ENCODE measurements around the gene SEBOX.
A peak's percentile ranks its signal among the peaks of the same experiment; 100 is the strongest.

SEBOX gene

DNA sequence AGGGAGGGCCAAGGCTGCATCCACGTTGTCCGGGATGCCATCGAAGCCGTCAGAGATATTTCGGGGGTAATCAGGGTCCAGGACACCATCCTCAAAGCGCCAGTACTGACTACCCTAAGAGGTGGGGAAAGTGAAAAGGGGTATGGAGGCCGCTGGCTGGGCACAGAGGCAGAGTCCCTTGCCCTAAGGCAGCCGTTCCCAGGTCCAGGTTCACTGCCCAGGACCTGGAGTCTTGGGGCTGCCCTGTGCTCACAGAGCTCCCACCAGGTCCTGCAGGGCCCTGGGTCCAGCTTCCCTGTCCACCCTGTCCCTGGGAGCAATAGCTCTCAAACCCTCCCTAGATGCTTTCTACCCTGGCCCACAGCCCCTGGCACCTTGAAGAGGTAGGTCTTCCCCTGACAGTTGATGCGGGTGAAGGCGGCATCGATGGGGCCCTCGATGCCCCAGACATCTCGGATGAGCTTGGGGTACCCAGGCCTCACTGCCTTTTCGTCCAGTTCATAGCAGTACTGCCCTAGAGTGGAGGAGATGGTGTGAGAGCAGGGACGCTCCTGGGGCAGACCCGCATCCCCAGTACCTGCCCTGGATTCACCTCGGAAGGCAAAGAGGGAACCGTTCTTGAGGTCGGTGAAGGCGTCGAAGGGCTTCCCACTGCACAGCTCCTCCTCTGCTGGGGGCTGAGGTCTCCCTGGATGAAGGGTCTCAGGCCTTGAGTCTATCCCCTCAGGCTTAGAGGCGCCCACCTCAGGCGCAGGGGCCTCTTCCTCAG is 4.1 kb upstream of the SEBOX start:
- DNase-seq (ENCODE audit: low spot score) = no peak

DNA sequence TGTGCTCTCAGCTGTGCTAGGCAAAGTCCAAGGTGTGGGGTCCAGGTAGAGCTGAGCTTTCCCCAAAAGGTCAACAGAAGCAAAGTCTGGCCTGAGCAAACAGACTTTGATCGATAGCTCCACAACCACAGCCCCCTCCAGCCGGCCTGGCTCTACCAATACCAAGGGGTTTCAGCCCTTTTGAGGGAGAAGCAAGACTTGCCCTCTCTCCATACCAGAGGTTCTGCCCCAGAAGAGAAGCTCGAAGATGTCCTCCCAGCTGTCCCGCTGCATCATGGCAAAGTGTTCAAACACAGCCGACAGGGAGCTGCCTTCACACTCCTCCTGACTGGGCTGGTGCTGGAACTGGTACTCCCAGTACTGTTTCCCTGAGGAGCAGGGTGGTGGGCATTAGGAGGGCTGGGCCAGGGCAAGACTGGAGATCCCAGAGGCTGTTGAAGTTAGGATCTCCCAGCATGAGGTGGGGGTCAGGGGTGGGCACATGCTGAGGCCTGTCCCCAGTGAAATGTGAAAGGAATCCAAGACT is 3.4 kb upstream of the SEBOX start:
- DNase-seq (ENCODE audit: low spot score) = no peak

DNA sequence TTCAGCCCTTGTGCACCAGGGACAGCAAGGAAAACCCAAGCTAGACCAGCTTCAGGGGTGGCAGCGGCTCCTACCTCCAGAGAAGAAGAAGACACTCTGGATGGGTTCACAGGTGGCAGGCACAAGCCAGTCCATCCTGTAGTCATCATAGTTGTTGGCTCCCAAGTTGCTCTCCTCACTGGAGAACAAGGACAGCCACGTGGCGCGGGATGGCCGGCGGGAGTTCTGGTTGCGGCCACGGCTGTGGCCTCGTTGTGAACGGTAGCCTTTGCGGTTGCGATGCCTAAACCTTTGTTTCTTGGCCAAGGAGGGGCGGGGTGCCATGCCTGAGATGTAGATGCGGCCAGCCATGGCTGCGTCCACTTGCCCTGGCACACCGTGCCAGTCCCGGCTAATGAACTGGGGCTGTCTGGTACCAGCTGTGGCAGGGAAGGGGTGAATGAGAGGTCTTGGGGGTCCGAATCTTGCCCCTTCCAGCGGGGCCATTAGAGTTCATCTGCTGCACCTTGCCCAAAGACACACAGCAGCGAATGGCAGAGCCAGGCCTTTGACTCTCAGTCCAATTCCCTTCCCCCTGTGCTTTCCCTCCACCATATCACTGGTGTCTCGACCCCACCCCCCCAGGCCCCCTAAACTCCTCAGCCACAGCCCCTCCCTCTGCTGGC is 2.8 kb upstream of the SEBOX start:
- no peak for DNase-seq (ENCODE audit: low spot score)

DNA sequence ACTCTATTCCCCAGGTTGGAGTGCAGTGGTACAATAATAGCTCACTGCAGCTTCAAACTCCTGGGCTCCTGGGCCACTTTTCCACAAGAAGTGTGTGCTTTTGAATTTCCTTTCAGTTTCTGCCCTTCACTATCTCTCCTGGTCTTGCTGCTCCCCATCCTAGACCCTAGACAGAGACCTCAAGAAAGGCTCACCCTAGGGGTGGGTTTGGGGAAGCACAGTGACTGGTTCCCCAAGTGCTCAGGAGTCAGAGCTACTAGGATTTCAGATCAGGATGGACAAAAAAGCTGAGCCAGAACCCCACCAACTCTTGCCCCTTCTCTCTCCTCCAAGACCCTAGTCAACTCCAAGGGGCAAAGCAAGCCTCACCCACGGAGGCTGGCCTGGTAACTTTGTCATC is 1.6 kb upstream of the SEBOX start:
- DNase-seq (ENCODE audit: low spot score) = no peak

DNA sequence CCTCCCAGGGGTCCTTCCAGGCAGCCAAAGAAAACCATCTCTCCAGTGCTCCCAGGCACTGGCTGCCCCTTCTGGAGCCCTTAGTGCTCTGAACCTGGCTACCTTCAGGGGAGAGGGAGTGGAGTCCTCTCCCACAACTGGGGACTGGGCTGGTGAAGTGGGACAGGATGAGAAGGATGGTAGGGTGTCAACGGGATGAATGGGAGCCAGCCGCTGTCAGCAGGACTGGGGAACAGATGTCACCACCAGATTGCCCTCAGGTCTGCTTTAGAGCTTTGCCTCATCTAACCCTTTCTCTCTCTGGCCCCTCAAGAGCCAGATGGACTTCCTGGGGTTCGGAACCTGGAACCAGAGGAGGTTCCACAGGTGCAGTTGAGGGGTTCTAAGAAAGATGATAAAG is 488 bp upstream of the SEBOX start:
- no peak for DNase-seq (ENCODE audit: low spot score)

DNA sequence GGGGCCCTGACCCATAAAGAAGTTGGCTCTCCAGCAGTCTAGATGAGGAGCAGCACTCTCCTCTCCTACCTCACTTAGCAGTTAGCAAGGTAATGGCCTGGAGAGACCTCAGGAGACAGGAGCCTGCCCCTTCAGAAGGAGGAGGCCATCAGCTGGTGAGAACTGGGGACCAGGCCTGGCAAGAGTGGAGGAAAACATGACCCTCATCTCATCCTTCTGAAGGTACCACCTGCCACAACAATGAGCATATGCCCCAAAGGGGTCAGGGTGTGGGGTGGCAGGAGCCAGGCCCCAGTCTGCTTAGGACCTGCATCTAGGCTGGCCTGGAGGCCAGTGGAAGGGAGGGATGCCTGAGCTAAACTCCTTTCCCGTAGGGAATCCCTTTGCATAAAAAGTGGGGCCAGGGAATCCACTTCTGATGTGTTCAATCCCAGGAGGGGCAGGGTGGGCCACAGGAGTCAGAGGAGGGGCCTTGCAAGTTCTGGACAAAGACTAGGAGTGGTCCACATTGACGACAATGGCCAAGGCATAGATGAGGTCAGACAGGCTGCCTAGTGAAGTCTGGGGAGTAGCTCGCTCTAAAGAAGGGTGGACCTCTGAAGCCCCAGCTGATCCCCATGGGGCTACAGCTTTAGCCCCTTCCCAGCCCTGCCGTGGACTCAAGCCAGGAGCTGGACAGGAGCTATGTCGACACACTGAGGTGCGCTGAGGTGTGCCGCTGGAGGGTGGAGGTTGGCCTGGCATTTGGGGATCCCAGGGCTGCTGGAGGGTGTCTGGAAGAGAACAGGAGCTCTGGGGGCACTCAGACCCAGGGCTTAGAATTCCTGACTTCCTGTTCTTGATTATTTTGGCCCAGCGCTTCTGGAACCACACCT is 986 bp downstream of the SEBOX start:
- DNase-seq (ENCODE audit: low spot score) = no peak

DNA sequence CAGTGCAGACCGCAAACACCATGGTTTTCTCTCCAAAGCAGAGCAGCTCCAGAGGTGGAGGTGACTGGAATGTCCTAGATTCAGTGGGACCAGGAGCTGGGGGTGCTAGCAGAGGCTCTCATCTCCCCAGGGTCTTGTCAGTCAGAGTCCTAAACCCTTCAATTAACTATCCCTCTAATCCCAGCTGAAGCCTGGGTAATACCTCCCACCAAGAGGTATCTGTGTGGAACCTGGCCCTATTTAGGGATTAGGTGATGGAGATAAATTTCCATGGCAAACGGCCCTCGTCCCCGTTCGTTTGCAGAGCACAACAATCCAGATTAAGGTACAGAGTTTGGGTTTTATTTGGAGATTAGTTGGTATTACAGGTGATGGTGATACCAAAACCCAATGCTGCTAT is 1.8 kb downstream of the SEBOX start:
- DNase-seq (ENCODE audit: low spot score) = no peak

DNA sequence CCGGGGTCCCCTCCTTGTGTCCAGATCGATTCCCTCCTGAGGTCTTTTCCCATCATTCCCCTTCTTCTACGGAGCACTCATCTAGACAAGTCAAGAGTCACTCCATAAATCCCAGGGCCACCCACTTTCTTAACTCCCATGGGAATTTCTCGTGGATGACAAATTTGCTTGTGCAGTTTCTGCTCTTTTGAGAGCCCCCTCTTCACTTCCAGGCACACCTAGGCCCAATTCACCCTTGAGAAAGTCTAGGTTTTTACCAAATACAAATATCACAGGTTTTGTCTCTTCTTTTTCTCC is 7.2 kb downstream of the SEBOX start:
- no peak for DNase-seq (ENCODE audit: low spot score)

DNA sequence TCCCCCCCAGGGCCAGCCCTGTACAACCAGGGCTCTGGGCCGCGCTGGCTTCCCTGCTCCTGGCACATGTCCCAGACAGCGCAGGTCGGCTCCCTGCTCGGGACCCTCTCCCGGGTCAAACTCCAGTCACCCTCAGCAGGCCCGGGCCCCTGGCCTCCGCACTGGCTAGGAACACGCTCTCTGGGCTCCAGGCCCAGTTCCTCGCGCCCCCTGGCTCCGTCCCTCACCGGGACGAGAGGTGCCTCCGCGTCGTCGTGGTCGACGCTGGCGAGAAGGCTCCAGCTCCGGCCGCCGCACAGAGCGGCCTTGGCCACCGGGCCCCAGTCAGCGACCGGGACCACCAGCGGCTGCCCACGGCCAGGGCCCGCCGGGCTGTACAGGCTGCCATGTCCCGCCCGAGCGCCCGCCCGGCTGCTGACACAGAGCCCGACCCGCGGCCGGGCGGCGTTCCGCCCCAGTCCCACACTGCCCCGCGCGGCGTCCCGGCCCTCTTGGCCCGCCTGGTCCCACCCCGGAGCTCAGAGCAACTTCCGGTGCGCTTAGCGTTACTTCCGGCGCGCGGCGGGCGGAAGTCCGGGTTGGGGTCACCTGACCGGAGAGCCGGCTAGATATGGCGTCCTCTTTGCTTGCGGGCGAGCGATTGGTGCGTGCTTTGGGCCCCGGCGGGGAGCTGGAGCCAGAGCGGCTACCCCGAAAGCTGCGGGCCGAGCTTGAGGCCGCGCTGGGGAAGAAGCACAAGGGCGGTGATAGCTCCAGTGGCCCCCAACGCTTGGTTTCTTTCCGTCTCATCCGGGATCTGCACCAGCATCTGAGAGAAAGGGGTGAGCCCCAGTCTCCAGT is 7.7 kb downstream of the SEBOX start, which contains the start of gene POLDIP2:
Gene POLDIP2 (minus strand): TSS at position 467 of the 840 bp plus-strand sequence. CDS start 79 bp downstream, at position 388.
- DNase-seq (ENCODE audit: low spot score) = peak; percentile 97

DNA sequence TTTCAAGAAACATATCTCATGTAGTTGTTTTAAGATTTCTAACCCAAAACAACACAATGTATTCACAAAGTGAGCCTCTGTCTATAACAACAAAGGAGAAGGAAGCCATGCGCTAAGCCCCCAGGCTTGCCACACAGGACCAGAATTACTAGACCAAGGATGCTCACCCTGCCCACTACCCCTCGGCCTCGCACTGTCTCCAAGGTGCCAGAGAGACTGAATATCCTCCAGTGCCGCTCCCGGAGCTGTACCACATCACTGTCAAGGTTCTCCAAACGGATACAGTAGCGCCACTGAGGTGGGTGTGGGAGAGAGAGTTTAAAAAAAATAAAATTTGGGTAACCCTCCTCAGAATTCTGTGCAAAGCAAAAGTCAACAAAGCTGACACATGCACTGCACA is 14.7 kb downstream of the SEBOX start:
- no peak for DNase-seq (ENCODE audit: low spot score)

DNA sequence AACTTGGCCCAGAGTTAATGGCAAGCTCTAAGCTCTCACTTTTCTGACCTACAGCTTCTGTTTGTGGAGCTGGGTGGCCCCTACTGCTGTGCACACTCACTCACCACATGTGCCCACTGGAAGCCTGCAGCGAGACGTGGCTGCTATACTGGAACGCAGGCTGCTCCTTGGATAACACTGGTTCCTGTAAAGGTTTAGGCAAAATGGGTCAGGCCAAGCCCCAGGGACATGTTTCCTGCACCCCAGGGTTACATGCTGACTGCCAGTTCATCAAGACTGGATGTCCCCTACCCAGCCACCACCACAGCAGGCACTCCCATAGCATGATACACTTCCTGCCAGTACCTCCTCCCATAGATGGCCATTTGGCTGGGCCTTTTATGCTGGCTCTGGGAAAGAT is 16.0 kb downstream of the SEBOX start:
- DNase-seq (ENCODE audit: low spot score) = no peak

DNA sequence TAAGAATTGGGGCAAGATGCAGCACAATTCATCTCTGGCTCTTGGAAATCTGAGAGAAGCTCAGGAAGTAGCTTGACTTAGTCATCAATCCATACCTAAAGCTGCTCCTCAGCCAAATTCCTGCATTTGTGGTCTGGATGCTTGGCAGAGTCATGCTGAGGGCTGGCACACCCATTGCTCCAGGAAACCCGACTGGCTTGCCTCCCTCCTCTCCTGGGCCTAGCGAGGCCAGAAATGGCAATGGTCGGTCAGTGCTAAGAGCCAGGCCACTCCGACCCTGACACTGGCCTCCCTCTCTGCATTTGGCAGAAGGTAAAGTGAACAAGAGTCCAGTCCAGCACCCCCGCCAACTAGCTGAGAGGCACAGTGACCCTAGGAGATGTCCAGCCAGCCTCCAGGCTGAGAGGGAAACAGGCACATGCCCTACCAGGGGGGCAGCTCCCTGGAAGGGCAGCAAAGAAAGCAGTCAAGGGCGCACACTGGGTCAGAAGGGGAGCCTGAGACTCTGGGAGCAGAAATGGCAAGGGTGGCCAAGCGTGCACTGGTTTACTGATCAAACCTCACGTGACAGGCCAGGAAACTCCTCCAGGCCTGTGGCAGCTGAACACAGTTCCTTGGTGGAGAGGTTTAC is 17.6 kb downstream of the SEBOX start:
- peak; percentile 81 for DNase-seq (ENCODE audit: low spot score)

DNA sequence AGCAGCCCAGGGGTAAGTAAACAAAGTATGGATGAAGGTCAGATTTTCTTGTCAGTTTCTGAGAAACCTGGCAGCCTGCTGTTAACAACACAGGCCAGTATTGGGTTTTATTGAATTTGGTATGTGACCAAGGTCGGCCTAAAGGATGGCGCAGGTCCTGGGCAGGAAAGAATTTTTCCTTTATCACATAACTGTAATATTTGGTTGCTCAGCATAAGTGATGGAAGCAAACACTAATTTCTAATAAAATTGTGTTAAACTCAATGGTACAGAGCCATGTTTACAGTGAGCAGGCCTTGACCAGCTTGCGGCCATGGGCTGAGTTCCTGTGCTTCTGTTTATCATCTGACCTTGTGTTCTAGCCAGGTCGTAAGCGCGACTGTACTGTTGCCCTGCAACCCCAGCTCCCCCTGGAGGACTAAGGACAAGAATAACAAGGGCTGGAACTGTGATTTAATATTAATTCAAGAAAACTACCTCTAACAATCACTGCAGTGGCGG is 18.2 kb downstream of the SEBOX start:
- no peak for DNase-seq (ENCODE audit: low spot score)

DNA sequence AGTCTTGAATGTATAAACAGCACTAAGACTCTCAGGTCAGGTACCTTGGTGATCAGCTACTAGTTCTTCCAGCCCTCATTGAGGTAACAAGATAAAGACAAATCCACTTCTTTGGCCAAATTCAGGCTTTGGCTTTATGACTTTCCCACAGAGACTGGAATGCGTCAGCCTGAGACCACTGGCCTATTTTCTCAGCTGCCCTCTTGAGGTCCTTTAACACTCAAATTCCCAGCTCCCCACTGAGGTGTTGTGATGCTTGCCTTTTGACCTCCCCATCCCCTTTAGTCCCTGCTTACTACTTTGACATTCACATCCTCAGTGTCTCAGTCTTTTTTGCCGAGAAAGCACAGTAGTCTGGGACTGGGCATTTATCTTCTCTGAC is 18.8 kb downstream of the SEBOX start:
- no peak for DNase-seq (ENCODE audit: low spot score)

DNA sequence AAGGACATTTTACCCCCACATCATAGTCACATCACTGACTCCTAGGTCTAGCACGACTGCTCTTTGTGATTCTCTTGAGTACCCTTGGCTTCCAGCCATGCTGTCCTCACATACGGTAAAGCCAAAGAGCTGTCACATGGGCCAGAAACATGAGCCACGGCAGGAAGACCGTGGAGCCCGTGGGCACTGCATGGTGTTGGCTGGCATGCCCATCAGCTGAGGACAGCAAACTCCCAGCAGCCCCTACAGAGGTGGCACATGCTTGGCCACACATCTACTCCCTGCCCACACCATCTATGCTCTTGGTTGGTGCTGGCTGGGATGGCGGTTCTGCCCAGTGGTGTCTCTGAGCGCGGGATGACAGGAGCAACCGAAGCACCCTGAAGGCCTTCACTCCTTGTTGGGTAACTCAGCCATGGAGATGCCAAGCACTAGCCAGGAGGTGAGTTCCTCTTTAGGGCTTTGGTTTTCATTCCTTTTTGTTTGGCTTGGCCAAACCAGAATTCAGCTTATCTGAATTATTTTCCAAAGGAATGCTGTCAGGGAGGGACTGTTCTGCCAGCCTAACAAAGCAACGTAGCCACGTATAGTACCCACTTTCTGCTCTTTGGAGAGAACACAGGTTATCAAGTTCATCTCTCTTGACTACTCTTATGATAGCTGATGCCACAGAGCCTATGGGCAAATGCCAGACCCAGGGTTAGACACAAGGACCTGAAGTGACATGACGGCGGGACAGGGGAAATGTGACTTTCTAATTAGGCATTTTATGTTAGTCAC is 19.4 kb downstream of the SEBOX start:
- no peak for DNase-seq (ENCODE audit: low spot score)

DNA sequence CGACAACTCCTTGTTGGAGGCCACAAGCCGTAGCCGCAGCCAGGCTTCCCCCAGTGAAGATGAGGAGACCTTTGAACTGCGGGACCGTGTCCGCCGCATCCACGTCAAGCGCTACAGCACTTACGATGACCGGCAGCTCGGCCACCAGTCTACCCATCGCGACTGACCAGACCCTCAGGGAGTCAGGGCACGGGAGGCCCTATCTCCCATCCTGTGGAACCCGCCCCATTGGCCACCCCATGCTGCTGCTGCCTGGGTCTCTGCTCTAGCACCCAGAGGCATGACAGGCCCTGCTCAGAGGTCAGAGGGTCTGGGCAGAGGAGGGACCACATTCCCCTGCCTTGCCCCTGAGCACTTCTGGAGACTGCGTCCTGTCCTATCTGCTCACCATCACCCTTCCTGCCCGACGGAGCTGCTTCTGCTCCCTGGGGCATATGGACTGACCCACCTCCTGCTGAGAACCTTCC is 20.5 kb downstream of the SEBOX start:
- no peak for DNase-seq (ENCODE audit: low spot score)

DNA sequence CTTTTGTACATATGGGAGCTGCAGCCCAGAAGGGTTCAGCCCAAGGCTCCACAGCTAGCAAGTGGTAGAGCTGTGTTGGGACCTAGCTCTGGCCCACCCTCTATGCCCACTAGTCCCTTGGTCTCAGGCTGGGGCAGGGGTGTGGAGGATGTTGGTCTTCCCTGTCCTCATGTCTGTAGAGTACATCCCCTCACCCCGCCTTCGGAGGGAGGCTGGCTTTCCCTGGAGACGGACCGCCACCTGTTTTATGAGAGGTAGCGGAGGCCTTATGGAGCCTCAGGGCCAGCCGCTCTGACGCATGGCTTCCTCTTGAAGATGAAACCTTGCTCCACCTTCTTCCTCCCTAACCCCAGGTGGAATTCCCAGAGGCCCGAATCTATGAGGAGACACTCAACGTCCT is 21.0 kb downstream of the SEBOX start:
- no peak for DNase-seq (ENCODE audit: low spot score)

DNA sequence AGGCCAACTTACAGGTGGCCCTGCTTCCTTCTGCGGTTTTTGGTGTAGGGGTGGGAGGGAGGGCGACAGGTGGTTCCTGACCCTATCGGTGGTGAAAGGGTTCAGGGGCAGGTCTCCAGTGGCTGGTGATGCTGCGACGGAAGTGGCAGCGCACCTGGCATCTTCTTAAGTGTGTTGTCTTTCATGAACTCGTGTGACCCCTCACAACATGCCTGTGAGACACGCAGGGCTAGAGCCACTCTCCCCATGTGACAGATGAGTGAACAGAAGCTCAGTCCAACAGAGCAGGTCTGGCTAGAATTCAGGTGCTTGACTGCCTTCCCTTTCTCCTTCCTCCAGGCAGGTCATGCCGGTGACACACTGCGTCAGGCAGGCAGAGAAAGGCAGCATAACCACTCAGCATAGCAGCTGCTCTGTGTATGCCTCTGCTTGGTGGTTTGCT is 21.5 kb downstream of the SEBOX start:
- DNase-seq (ENCODE audit: low spot score) = no peak

DNA sequence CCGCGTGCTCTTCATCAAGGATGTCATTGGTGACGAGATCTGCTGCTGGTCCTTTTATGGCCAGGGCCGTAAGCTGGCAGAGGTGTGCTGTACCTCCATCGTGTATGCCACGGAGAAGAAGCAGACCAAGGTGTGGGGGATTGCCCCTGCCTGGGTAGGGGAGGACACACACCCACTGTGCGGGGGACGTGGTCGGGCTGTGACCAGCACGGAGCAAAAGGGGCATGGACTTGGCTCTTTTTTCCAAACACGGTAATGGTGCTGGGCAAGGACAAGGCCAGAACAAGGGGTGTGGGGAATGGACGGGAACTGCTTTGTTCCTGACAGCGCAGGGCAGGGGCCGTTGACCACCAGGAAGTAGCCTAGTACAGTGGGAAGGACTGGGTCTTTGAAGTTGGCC is 22.7 kb downstream of the SEBOX start:
- DNase-seq (ENCODE audit: low spot score) = no peak

DNA sequence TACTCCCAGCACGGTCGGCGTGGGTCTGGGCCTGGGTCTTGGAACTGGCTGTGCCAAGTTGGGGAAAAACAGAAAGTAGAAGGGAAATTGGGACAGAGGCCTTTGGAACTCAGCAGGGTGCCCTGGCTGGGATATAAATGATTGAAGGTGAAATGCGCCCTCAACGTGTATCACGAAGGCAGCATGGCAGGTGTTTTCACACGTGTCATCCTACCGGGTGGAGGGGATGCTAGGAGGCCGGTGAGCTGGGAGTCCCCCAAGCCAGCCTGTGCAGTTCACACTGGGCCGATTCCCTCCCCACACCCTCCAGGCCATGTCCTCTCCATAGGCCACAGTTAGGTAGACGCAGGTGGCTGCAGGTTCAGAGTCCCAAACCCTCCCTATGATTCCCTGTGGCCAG is 23.5 kb downstream of the SEBOX start:
- DNase-seq (ENCODE audit: low spot score) = no peak

Measured in AG08396 (cell line).